HG03439 (cell line): ENCODE measurements around the gene EFCAB12.
"Not testable (repeated sequence)": the region's sequence is repeated elsewhere in the genome, so short reads cannot be mapped to it uniquely, and the experiment has no call there.

Experiments
- ATAC-seq: cut with Tn5 transposase; IDR thresholded peaks from one replicate; pipeline ENCODE4 v1.9.1; 2021; ENCODE audit warnings: mild to moderate bottlenecking, moderate library complexity; ENCODE audit not compliant: unreplicated experiment

The EFCAB12 gene

GRCh38 chr3:129371041-129371826, 57.2 kb downstream of the EFCAB12 start:
- ATAC-seq = no peak

GRCh38 chr3:129370248-129370964, 58.0 kb downstream of the EFCAB12 start:
- no peak for ATAC-seq

GRCh38 chr3:129369711-129370110, 58.7 kb downstream of the EFCAB12 start:
- no peak for ATAC-seq

- ATAC-seq = no peak
Measured at GRCh38 chr3:129367821-129368220, 60.6 kb downstream of the EFCAB12 start.

- no peak for ATAC-seq
Measured at GRCh38 chr3:129366312-129366831, 62.1 kb downstream of the EFCAB12 start.

GRCh38 chr3:129365296-129366136, 62.9 kb downstream of the EFCAB12 start:
- ATAC-seq = no peak

GRCh38 chr3:129364811-129365210, 63.6 kb downstream of the EFCAB12 start:
- ATAC-seq = not testable (repeated sequence)

- not testable (repeated sequence) for ATAC-seq
Measured at GRCh38 chr3:129363356-129363755, 65.1 kb downstream of the EFCAB12 start.

- ATAC-seq = no peak
Measured at GRCh38 chr3:129360705-129361460, 67.6 kb downstream of the EFCAB12 start.

- ATAC-seq = no peak
Measured at GRCh38 chr3:129360171-129360611, 68.2 kb downstream of the EFCAB12 start.

GRCh38 chr3:129358772-129359371, 69.6 kb downstream of the EFCAB12 start:
- no peak for ATAC-seq

GRCh38 chr3:129358177-129358771, 70.2 kb downstream of the EFCAB12 start:
- ATAC-seq = no peak

GRCh38 chr3:129357616-129358015, 70.8 kb downstream of the EFCAB12 start:
- no peak for ATAC-seq

- ATAC-seq = no peak
Measured at GRCh38 chr3:129356756-129357425, 71.5 kb downstream of the EFCAB12 start.

GRCh38 chr3:129353589-129353941, 74.9 kb downstream of the EFCAB12 start:
- ATAC-seq = no peak

- no peak for ATAC-seq
Measured at GRCh38 chr3:129352650-129353588, 75.5 kb downstream of the EFCAB12 start.

- ATAC-seq = no peak
Measured at GRCh38 chr3:129352045-129352444, 76.4 kb downstream of the EFCAB12 start.
